Type B pancreatic cell (in vitro differentiated cells): ENCODE results near the gene RPL14. TPM values are rescaled to one million over a fixed set of nuclear protein-coding genes. Genes with fewer than 3 reads are reported as not detected.
A peak's percentile ranks its signal among the peaks of the same experiment; 100 is the strongest.

Experiments
- DNase-seq: peaks from one replicate; pipeline ENCODE4 v3.0.0; 2021; ENCODE audit warnings: mixed read lengths; ENCODE audit not compliant: unreplicated experiment; ENCODE audit errors: extremely low spot score
- H3K27ac Mint-ChIP-seq: 2 replicates; pipeline ENCODE4 v1.8.0; 2021; ENCODE audit warnings: mild to moderate bottlenecking, mixed read lengths
- H3K27me3 Mint-ChIP-seq: 2 replicates; pipeline ENCODE4 v1.8.0; 2021; ENCODE audit warnings: mixed read lengths
- H3K36me3 Mint-ChIP-seq: 2 replicates; pipeline ENCODE4 v1.8.0; 2021; ENCODE audit warnings: mixed read lengths
- H3K4me1 Mint-ChIP-seq: one replicate; pipeline ENCODE4 v1.8.0; 2021; ENCODE audit warnings: mixed read lengths; ENCODE audit not compliant: unreplicated experiment
- H3K4me3 Mint-ChIP-seq: 2 replicates; pipeline ENCODE4 v1.8.0; 2021; ENCODE audit warnings: mild to moderate bottlenecking, mixed read lengths
- H3K9me3 Mint-ChIP-seq: 2 replicates; pipeline ENCODE4 v1.8.0; 2021; ENCODE audit warnings: mixed read lengths
- CTCF ChIP-seq: fragments of 200-600 bp; sonication (generic); conservative IDR thresholded peaks from 2 replicates; pipeline ENCODE4 v1.5.0; 2021; ENCODE audit warnings: antibody characterized with exemption, mild to moderate bottlenecking
- total RNA-seq: library from RNA; stranded (reverse); gene quantifications from 2 replicates; pipeline ENCODE4 v1.2.1, GENCODE V29; 2021; ENCODE audit warnings: low replicate concordance

RPL14 gene
- total RNA-seq, 1 donor from 2014 or later = 2,207 TPM

GRCh38 chr3:40494698-40495097 lies 37.6 kb downstream of the RPL14 start:
- Mint-ChIP-seq H3K27ac (no peak overlapping the region), H3K27me3 (no peaks in the 10 kb centered on the region), H3K36me3 (peaks cover 5% of the 10 kb centered on the region), H3K9me3 (no peaks in the 10 kb centered on the region), H3K4me3 (no peak overlapping the region), H3K4me1 (no peaks in the 10 kb centered on the region)
- no peak for TF ChIP-seq CTCF
- no peak for DNase-seq

GRCh38 chr3:40497288-40497687 lies 40.1 kb downstream of the RPL14 start:
- H3K9me3 Mint-ChIP-seq = no peaks in the 10 kb centered on the region
- no peaks in the 10 kb centered on the region for H3K36me3 Mint-ChIP-seq
- H3K27me3 Mint-ChIP-seq = peaks cover 5% of the 10 kb centered on the region
- no peak for TF ChIP-seq CTCF
- no peaks in the 10 kb centered on the region for H3K4me1 Mint-ChIP-seq
- H3K4me3 Mint-ChIP-seq = no peak overlapping the region
- no peak for DNase-seq
- no peak overlapping the region for H3K27ac Mint-ChIP-seq

GRCh38 chr3:40499952-40500351 lies 42.8 kb downstream of the RPL14 start:
- no peaks in the 10 kb centered on the region for H3K36me3 Mint-ChIP-seq
- H3K27ac Mint-ChIP-seq = no peak overlapping the region
- peaks cover 9% of the 10 kb centered on the region for H3K27me3 Mint-ChIP-seq
- TF ChIP-seq CTCF = no peak
- no peak overlapping the region for H3K4me3 Mint-ChIP-seq
- no peaks in the 10 kb centered on the region for H3K9me3 Mint-ChIP-seq
- no peak for DNase-seq
- H3K4me1 Mint-ChIP-seq = no peaks in the 10 kb centered on the region

DNA sequence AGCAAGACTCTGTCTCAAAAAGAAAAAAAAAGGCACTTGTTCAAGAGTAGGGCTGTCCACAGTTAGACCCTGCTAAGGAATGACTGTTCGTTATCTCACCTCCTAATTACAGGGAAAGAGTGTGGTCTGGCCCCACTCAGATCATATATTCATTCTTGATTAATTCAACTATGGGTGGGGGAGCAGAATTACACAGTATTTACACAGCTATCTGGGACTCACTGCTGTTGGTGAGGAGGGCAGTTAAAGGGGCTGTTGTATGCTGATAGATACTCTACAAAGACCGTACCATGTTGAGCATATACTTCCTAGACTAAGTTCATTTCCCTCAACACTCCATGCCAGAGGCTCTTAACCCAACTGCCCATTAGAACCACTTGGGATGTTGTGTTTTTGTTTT lies 44.9 kb downstream of the RPL14 start:
- Mint-ChIP-seq H3K36me3 (peaks cover 3% of the 10 kb centered on the region), H3K27ac (no peak overlapping the region), H3K9me3 (no peaks in the 10 kb centered on the region), H3K4me3 (no peak overlapping the region), H3K27me3 (peaks cover 9% of the 10 kb centered on the region), H3K4me1 (peaks cover 12% of the 10 kb centered on the region)
- no peak for TF ChIP-seq CTCF
- DNase-seq = no peak

DNA sequence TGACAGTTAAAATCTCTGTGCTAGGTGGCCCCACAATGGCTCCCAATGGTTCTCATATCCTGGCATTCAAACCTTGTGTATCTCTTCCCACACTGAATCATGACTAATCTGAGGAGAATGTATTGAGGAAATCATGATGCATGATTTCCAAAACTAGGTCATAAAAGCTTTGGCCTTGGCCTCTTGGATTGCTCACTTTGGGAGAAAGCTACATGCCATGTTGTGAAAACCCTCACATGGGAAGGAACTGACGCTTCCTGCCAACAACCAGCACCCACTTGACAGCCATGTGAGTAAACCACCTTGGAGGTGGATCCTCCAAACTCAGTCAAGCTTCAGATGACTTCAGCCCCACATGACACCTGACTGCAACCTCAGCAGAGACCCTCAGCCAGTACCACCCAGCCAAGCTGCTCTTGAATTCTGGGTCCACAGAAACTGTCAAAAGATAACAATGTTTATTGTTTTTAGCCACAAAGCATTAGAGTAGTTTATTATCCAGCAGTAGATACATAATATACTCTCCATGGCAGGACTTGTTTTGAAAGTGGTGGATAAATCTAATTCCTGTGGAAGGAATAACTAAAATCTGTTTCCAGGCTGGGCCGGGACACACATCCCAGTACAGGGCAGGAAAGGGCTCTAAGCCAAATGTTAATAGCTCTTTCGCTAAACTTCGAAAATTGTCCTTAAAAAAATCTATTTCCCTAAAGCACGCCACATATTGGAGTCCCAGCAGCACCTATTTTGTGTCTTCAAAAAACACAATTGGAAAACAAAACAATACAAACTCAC lies 47.7 kb downstream of the RPL14 start:
- no peak for TF ChIP-seq CTCF
- peak overlapping the region; percentile 83 for H3K27ac Mint-ChIP-seq
- no peak for DNase-seq

More for the DNA sequence above, 47.7 kb downstream of the RPL14 start:
- Mint-ChIP-seq H3K36me3 (peaks cover 14% of the 10 kb centered on the region), H3K9me3 (no peaks in the 10 kb centered on the region), H3K4me1 (peaks cover 12% of the 10 kb centered on the region), H3K27me3 (peaks cover 9% of the 10 kb centered on the region), H3K4me3 (peak overlapping the region; percentile 98)
